Muscle layer of colon (tissue), 2 donors: Measurements from ENCODE around the gene VRK1.

Source experiments
- H3K27ac ChIP-seq: one replicate; pipeline ENCODE4 v1.7.0; 2013; ENCODE audit warnings: low read depth, mild to moderate bottlenecking, low read length, moderate library complexity
- H3K27me3 ChIP-seq, 2 donors: one replicate each; pipeline ENCODE4 v1.7.0; 2013; ENCODE audit warnings: low read length in 2 of 2, mild to moderate bottlenecking in 2 of 2; ENCODE audit not compliant: insufficient read depth in 2 of 2, control insufficient read depth in 1 of 2
- H3K36me3 ChIP-seq: one replicate; pipeline ENCODE4 v1.7.0; 2013; ENCODE audit warnings: mild to moderate bottlenecking, low read length; ENCODE audit not compliant: insufficient read depth
- H3K4me1 ChIP-seq: one replicate; pipeline ENCODE4 v1.7.0; 2013; ENCODE audit warnings: mild to moderate bottlenecking, low read length; ENCODE audit not compliant: insufficient read depth
- H3K4me3 ChIP-seq, 2 donors: one replicate each; pipeline ENCODE4 v1.7.0; 2013; ENCODE audit warnings: low read length in 2 of 2, low read depth in 1 of 2, mild to moderate bottlenecking in 1 of 2, moderate library complexity in 1 of 2
- H3K9ac ChIP-seq: one replicate; pipeline ENCODE4 v1.7.0; 2013; ENCODE audit warnings: low read length
- H3K9me3 ChIP-seq: one replicate; pipeline ENCODE4 v1.7.0; 2013; ENCODE audit warnings: mild to moderate bottlenecking, low read length
- donor health status: abdominal sarcoma.
- donor health status: Adenocarcinoma of cecum.

VRK1 gene, protein sequence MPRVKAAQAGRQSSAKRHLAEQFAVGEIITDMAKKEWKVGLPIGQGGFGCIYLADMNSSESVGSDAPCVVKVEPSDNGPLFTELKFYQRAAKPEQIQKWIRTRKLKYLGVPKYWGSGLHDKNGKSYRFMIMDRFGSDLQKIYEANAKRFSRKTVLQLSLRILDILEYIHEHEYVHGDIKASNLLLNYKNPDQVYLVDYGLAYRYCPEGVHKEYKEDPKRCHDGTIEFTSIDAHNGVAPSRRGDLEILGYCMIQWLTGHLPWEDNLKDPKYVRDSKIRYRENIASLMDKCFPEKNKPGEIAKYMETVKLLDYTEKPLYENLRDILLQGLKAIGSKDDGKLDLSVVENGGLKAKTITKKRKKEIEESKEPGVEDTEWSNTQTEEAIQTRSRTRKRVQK

DNA sequence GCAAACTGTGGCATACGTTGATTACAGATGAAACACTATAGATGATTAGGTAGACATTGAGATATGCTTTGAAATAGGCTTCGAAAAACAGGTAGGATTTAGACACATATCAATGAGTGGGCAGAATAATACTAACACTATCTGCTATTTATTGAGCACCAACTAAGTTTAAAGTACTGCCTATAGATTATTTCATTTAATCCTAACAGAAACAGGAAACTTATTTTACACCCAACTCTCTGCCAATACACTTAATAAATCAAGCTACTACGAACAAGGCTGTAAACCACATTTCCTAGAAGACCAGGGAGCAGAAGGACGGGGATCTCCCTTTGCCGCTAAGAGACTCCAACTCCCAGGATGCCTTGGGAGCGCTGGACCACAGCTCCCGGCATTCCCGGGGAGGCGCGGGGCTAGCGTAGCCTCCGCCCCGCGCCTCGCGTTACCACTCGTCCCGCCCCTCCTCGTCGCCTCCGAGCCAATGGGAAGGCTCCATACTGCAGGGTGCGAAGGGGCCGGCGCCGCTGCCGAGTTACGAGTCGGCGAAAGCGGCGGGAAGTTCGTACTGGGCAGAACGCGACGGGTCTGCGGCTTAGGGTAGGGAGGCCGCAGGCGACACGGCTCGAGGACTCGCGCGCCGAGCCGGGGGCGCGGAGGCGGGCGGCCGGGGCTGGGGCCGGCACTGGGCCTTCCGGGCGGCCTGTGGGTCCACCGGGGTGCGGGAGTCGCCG is at the start of gene VRK1:
VRK1 (plus strand) TSS at position 532 of the 731 bp plus-strand sequence. CDS start 36,090 bp downstream, outside the sequence.
- no peaks in the 10 kb centered on the region for H3K36me3 ChIP-seq
- no peak within 1 kb of the TSS for H3K27ac ChIP-seq
- H3K27me3 ChIP-seq: no peaks in the 10 kb centered on the region
- peak within 1 kb of the TSS; percentile 62 to 81 for H3K4me3 ChIP-seq
- peaks cover 9% of the 10 kb centered on the region for H3K4me1 ChIP-seq
- H3K9me3 ChIP-seq: no peaks in the 10 kb centered on the region
- H3K9ac ChIP-seq: peak within 1 kb of the TSS; percentile 21

DNA sequence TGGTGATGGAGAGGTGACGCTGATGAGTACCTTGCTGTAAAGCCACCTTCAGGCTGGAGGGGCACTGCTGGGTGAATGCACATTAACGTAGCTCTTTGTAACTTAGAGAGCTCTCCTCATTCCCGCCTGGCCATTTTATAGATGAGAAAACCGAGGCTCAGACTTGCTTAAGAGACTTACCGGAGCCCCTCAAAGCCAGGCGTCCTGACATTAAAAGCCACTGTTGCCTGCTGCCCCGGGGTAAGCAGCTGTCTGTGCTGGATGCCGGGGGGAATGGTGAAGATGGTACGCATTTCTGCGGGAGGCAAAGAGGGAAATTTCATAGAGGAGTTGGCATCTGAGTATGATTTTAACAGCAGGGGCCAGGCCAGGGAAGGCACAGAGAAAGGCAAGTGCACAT is 49.6 kb upstream of the VRK1 start:
- Histone ChIP-seq H3K27me3 (no peaks in the 10 kb centered on the region), H3K36me3 (no peaks in the 10 kb centered on the region)

DNA sequence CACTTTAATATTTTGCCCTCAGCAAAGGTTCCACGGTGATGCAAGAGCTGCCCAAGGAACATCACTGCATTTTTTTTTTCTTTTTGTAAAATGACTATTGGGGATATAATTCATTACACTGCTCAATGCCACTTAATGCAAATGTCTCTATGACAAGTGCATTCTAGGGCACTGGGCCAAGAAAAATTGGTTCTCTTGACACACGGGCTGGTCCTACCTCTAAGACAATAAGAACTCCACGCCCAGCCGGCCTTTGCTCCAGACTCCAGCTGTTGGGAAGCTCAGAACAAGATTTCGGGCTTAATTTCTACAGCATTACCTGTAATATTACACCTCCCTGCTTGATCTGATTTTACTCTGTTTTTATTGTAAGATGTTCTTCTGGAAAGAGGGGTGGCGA is 48.8 kb upstream of the VRK1 start:
- H3K4me1 ChIP-seq: no peaks in the 10 kb centered on the region
- H3K27me3 ChIP-seq: no peaks in the 10 kb centered on the region
- H3K4me3 ChIP-seq: no peak overlapping the region
- H3K9me3 ChIP-seq: peaks cover 4% of the 10 kb centered on the region
- H3K27ac ChIP-seq: no peak overlapping the region
- no peaks in the 10 kb centered on the region for H3K36me3 ChIP-seq
- H3K9ac ChIP-seq: no peak overlapping the region

More for the DNA sequence above, 49.6 kb upstream of the VRK1 start:
- Histone ChIP-seq H3K9ac (no peak overlapping the region), H3K9me3 (peaks cover 4% of the 10 kb centered on the region), H3K4me1 (no peaks in the 10 kb centered on the region), H3K27ac (no peak overlapping the region), H3K4me3 (no peak overlapping the region)

DNA sequence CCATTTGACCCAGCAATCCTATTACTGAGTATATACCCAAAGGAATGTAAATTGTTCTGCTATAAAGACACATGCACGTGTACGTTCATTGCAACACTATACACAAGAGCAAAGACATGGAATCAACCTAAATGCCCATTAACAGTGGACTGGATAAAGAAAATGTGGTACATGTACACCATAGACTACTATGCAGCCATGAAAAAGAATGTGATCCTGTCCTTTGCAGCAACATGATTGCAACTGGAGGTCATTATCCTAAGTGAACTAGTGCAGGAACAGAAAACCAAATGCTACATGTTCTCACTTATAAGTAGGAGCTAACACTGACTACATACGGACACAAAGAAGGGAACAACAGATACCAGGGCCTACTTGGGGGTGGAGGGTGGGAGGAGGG is 45.7 kb upstream of the VRK1 start:
- H3K27me3 ChIP-seq: no peaks in the 10 kb centered on the region
- no peak overlapping the region for H3K9ac ChIP-seq
- H3K36me3 ChIP-seq: no peaks in the 10 kb centered on the region
- H3K9me3 ChIP-seq: no peaks in the 10 kb centered on the region
- H3K4me3 ChIP-seq: no peak overlapping the region
- no peaks in the 10 kb centered on the region for H3K4me1 ChIP-seq
- no peak overlapping the region for H3K27ac ChIP-seq

DNA sequence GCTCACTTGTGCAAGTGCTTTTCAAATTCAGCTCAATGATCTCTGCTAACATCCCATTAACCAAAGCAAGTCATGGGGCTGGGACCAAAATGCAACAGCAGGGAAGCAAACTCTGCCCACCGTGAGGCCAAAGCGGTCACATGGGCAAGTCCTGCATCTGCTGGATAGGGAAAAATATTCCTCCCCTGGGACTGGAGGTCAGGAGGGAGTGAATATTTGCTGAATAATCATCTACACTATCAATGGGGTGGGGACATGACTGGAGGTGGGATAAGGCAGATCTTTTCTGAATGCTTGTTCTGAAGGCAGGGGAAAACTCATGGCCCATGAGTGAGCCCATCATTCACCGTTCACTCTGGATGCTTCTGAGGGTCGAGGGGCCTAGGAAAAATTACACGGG is 45.1 kb upstream of the VRK1 start:
- H3K9me3 ChIP-seq: no peaks in the 10 kb centered on the region
- H3K4me1 ChIP-seq: no peaks in the 10 kb centered on the region
- H3K27ac ChIP-seq: no peak overlapping the region
- H3K4me3 ChIP-seq: no peak overlapping the region
- no peak overlapping the region for H3K9ac ChIP-seq
- H3K36me3 ChIP-seq: no peaks in the 10 kb centered on the region
- H3K27me3 ChIP-seq: no peaks in the 10 kb centered on the region

DNA sequence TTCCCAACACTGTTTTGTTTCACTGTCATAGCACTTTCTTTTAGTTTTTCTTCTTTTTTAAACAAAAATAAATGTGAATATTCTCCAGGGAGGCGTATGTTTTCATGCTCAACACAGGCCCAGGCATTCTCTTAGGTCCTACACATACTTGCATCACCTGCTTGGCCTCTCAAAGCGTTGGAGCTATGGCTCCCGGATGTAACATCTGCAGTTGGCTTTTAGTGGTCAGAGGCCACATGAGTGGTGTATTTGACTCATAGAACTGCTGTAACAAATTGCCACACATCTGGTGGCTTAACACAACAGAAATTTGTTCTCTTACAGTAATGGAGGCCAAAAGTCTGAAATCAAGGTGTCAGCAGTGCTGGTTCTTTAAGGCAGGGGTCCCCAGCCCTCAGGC is 44.6 kb upstream of the VRK1 start:
- Histone ChIP-seq H3K9me3 (no peaks in the 10 kb centered on the region), H3K27me3 (no peaks in the 10 kb centered on the region), H3K9ac (no peak overlapping the region), H3K4me3 (no peak overlapping the region), H3K27ac (no peak overlapping the region), H3K36me3 (no peaks in the 10 kb centered on the region), H3K4me1 (no peaks in the 10 kb centered on the region)

DNA sequence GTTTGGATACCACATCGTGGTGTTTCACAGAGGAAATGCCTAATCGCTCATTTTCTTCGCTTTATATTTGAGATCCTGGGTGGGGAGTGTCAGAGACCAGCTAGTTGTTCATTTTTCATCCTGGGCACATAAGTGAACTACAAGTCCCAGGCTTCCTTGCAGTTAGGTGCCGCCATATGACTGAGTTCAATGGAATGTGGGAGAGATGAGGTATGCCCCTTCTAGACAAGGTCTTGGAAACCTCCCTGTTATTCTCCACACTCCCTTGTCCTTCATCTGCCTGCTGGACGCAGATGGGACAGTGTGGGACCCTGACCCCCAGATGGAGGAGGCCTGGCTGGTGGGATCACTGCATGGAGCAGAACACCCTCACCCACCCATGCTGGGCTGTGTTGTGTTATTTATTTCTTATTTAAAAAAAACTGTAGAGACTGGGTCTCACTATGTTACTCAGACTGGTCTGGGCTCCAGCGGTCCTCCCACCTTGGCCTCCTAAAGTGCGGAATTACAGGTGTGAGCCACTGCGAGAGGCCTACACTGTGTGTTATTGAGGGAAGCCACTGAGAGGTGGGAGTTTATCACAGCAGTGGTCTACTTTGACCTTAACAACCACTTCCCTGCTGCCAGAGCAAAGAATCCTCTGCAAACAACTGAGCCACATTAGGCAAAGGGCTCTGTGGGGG is 42.9 kb upstream of the VRK1 start:
- no peak overlapping the region for H3K4me3 ChIP-seq
- no peak overlapping the region for H3K27ac ChIP-seq
- H3K27me3 ChIP-seq: no peaks in the 10 kb centered on the region
- H3K4me1 ChIP-seq: no peaks in the 10 kb centered on the region
- no peaks in the 10 kb centered on the region for H3K36me3 ChIP-seq
- no peak overlapping the region for H3K9ac ChIP-seq
- H3K9me3 ChIP-seq: no peaks in the 10 kb centered on the region

DNA sequence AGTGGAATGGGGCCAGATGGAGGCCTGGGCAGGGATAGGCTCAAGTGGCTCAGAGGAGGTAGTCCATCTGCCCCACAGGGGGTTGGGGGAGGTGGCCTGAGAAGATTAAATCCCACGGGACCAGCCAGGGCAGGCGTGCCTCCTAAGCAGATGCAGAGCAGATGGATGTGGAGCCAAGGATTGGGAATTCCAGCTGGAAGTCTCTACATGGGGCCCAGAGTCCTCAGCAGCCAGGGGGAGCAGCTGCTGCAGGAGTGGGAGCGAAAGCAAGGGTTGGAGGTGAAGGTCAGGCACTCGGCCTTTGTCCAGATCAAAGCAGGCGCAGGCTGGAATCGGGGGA is 42.4 kb upstream of the VRK1 start:
- H3K4me1 ChIP-seq: no peaks in the 10 kb centered on the region
- H3K9ac ChIP-seq: no peak overlapping the region
- H3K36me3 ChIP-seq: no peaks in the 10 kb centered on the region
- H3K9me3 ChIP-seq: no peaks in the 10 kb centered on the region
- H3K27ac ChIP-seq: no peak overlapping the region
- H3K27me3 ChIP-seq: no peaks in the 10 kb centered on the region
- H3K4me3 ChIP-seq: no peak overlapping the region

DNA sequence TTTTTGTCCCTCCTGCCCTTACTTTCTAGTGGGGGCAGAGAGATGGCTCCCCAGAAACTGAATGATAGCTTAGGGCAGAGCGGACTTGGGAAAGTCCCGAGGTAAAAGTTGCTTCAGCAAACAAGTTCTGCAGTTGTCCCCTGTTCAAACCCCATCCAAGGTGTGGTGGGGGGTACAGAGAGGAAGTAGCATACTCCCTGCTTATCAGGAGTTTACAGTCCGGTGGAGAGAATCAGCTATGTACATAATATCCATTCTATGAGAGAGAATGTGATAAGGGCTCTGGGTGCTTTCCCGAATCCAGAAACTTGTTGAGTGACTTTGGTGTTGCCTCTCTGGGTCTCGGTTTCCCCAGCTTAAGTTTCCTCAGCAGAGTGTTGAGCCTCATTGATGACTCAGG is 40.4 kb upstream of the VRK1 start:
- Histone ChIP-seq H3K9me3 (no peaks in the 10 kb centered on the region), H3K36me3 (no peaks in the 10 kb centered on the region), H3K27me3 (no peaks in the 10 kb centered on the region), H3K27ac (no peak overlapping the region), H3K9ac (no peak overlapping the region), H3K4me3 (no peak overlapping the region), H3K4me1 (no peaks in the 10 kb centered on the region)

DNA sequence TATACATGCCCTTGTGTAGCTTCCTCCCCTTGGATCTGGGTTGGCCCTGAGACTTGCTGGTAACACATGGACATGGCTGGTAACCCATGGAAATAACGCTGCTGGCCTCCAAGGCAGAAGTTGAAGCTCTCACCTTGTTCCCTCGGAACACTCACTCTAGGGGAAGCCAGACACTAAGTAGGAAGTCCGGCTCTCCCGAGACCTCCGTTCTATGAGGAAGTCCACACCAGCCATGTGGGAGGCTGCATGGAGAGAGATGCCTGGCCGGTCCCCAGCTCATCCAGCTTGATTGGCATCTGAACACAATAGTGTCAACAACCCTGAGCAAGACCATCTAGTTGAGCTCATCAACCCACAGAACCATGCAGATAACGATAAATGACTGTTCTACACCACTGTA is 39.7 kb upstream of the VRK1 start:
- no peaks in the 10 kb centered on the region for H3K4me1 ChIP-seq
- no peak overlapping the region for H3K9ac ChIP-seq
- no peak overlapping the region for H3K27ac ChIP-seq
- H3K9me3 ChIP-seq: no peaks in the 10 kb centered on the region
- no peaks in the 10 kb centered on the region for H3K27me3 ChIP-seq
- no peak overlapping the region for H3K4me3 ChIP-seq
- no peaks in the 10 kb centered on the region for H3K36me3 ChIP-seq

DNA sequence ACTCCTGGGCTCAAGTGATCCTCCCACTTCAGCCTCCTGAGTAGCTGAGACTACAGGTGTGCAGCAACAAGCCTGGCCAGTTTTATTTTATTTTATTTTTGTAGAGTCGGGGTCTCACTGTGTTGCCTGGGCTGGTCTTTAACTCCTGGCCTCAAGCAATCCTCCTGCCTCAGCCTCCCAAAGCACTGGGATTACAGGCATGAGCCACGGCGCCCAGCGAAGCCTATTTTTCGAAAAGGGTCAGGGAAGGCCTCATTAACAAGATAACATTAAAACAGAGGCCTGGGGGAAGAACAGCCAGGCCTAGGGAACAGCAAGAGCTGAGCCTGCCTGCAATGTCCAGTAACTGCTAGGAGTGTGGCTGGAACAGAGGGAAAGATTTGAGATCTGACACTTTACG is 36.1 kb upstream of the VRK1 start:
- H3K4me1 ChIP-seq: no peaks in the 10 kb centered on the region

More for the DNA sequence above, 36.1 kb upstream of the VRK1 start:
- H3K27ac ChIP-seq: no peak overlapping the region
- no peaks in the 10 kb centered on the region for H3K9me3 ChIP-seq
- H3K36me3 ChIP-seq: no peaks in the 10 kb centered on the region
- H3K27me3 ChIP-seq: no peaks in the 10 kb centered on the region
- H3K9ac ChIP-seq: no peak overlapping the region
- H3K4me3 ChIP-seq: no peak overlapping the region
